Measurements from ENCODE around the gene CHTF18.
"Not testable (repeated sequence)": the region's sequence is repeated elsewhere in the genome, so short reads cannot be mapped to it uniquely, and the experiment has no call there.

Gene CHTF18

DNA sequence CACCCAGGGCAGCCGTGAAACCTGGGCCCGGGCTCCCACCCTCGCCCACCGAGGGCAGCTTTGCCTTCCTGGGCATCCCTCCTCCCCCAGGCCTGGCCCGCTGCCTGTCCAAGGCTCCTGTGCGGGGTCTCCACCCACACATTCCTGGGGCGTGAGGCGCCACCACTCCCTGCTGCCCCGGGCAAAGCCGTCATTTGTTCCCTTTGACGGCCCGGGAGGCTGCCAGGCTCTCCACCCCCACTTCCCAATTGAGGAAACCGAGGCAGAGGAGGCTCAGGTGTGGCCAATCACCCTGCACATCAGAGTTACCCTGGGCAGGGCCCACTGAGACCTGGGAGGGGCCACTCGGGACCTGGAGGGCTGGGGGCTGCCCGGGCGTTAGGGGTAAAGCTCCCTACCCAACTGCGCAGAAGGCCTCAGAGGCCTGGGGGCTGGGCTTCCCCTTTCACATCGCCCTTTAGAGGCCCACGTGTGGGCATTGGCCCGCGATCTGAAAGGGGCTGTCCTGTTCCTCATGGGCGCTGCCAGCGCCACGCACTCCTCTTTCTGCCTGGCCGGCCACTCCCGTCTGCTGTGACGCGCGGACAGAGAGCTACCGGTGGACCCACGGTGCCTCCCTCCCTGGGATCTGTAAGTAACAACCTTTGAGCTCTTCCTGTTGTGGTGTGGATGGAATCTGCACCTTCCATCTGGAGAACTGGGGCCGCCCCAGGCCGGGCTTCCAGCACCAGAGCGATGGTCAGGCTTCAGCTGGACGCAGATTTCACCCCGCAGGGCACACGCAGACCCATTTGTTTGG is 27.7 kb upstream of the CHTF18 start, which contains the start of gene MSLN:
MSLN (plus strand) TSS at position 190 of the 799 bp plus-strand sequence. CDS start 1,947 bp downstream, outside the sequence.
- no peak for DNase-seq

DNA sequence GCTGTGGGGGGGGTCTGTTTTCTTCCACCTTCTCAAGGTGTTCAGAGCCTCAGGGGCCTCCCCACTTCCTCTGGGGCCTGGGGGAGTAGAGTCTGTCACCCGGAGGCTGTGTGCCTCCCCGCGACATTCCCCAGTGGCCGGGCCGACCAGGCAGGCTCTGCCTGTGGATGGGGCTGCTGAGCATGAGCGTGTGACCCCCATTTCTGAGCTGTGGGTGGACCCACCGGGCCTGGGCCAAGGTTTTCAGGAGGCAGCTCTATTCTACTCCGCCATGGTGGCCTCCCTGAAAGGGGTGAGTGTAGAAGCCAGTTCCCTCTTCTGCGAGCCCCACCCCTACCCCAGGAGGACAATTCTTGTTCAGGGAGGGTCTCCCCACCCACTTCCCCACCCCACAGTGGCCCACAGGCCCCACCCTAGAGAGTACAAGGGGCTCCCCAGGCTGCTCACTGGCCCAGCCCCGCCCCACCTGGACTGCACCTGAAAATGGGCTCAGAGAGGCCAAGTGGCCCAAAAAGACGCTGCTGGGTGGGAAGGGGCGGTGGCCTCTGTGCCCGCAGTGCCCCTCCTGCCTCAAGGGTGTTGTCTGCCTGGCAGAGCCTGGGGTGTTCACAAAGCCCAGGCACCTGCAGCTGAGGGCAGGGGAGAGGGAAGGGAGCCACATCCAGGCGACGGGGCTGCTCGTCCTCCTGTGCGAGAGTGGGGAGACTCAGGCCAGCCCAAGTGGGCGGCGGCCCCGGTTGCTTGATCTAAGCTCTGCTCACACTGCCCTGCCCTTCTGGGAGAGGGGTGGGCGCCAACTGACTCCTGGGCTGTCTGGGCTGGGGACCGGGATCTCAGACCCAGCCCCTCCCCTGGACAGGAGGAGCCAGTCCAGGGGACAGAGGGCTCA is 26.6 kb upstream of the CHTF18 start:
- DNase-seq: no peak

DNA sequence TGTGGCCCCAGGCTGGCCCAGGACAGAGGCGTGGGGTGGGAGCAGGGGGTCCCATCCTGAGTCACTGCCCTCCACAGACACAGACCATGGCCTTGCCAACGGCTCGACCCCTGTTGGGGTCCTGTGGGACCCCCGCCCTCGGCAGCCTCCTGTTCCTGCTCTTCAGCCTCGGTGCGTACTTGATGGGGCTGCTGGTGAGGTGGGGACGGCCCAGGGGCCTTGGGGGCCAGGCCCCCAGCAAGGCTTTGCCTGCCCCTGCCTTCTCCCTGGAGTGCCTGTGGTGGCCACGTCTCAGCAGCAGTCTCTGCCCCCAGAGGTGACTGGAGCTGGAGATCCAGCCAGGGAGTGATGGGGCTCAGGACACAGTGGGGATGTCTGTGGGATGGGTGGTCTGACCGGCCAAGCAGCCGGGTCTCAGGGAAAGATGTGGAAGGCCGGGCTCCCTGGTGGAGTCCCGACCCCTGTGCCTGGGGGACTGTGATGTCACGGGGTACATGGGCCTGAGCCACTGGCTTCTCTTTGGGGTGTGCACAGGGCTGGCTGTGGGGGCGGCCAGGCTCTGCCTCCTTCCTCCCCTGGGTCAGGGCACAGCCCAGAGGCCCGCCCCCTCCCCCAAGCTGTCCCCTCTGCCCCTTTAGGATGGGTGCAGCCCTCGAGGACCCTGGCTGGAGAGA is 25.7 kb upstream of the CHTF18 start:
- no peak for DNase-seq

DNA sequence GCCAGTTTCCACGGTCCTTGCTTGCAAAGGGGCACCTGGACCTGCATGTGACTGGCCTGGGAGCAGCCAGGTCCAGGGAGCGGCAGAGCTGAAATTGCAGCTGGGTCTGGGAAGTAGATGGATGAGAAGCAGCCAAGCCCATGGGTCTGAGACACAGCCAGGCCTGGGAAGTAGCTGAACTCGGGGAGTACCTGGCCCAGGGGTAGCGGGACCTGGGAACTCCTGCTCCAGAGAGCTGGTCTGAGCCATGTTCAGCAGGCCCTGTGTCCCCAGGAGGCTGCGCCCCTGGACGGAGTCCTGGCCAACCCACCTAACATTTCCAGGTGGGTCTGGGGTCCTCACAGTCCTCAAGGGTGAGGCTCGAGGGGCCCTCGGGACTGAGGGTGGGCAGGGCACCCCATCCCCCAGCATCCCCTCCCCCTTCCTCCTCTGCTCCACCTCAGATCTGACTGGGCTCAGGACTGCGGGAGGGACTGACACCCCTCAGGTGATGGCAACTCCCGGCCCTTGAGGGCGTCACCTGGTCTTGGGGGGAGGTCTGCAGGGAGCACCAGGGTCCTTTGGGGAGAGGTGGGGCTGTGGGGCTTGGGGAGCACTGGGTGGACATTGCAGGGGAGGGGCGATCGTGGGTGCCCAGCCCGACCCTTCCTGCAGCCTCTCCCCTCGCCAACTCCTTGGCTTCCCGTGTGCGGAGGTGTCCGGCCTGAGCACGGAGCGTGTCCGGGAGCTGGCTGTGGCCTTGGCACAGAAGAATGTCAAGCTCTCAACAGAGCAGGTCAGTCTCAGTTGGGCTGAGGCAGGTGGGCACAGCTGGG is 24.8 kb upstream of the CHTF18 start:
- no peak for DNase-seq

DNA sequence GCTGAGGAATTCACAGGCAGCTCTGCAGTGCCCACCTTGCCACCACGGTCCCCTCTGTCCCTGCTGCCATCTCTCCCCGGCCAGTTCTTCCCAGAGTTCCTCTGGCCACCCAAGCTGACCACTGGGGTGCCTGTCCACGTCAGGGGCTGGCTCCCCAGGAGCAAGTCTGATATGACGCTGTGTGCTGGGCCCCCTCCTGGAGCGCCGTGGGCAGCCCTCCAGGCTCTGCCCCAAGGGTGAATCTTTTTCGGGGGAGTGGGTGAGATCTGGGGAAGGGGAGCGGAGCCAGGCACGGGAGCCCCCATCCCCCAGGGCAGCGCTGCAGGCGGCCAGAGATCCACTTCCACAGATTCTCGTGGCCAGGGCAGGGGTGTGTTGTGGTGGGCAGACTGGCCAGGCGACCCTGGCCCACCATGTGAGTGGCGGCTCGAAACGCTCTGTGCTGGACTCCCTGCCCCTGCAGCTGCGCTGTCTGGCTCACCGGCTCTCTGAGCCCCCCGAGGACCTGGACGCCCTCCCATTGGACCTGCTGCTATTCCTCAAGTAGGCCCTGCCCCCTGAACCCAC is 24.2 kb upstream of the CHTF18 start:
- DNase-seq: no peak

DNA sequence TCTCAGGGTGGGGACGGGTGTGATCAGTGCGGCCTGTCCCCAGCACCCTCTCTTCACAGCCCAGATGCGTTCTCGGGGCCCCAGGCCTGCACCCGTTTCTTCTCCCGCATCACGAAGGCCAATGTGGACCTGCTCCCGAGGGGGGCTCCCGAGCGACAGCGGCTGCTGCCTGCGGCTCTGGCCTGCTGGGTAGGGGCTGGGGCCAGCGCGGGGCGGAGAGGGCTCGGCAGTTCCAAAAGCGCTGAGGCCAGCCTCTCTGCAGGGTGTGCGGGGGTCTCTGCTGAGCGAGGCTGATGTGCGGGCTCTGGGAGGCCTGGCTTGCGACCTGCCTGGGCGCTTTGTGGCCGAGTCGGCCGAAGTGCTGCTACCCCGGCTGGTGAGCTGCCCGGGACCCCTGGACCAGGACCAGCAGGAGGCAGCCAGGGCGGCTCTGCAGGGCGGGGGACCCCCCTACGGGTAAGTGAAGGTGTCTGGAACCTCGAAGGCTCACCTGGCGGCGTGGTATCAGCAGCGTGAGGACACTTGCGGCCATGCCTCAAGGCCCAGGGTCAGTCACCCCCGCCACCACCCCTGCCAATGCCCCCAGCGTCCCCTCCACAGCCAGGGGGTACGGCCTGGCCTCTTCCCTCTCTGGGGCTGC is 23.5 kb upstream of the CHTF18 start:
- DNase-seq: no peak

DNA sequence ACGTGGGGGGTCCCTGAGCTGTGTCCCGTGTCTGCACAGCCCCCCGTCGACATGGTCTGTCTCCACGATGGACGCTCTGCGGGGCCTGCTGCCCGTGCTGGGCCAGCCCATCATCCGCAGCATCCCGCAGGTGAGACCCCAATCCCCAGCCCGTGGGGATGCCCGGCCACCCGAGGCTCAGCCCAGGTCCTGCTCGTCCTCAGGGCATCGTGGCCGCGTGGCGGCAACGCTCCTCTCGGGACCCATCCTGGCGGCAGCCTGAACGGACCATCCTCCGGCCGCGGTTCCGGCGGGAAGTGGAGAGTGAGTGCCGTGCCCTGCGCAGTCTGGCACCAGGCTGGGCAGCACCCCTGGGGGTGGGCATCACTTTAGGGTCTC is 22.9 kb upstream of the CHTF18 start:
- DNase-seq: no peak

DNA sequence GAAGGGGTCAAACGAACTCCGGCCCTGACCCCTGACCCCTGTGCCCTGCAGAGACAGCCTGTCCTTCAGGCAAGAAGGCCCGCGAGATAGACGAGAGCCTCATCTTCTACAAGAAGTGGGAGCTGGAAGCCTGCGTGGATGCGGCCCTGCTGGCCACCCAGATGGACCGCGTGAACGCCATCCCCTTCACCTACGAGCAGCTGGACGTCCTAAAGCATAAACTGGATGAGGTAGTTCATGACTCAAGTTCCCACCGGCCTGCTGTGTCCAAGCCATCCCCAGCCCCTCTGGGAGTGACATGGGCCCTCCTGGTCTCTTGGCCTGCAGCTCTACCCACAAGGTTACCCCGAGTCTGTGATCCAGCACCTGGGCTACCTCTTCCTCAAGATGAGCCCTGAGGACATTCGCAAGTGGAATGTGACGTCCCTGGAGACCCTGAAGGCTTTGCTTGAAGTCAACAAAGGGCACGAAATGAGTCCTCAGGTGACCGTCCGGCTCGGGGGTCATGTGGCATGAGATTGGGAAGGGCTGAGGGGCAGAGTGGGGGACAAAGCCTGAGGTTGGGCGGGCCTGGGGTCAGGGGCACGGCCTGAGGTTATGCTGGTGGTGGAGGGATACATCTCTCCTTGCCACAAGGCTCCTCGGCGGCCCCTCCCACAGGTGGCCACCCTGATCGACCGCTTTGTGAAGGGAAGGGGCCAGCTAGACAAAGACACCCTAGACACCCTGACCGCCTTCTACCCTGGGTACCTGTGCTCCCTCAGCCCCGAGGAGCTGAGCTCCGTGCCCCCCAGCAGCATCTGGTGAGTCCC is 22.2 kb upstream of the CHTF18 start:
- no peak for DNase-seq

DNA sequence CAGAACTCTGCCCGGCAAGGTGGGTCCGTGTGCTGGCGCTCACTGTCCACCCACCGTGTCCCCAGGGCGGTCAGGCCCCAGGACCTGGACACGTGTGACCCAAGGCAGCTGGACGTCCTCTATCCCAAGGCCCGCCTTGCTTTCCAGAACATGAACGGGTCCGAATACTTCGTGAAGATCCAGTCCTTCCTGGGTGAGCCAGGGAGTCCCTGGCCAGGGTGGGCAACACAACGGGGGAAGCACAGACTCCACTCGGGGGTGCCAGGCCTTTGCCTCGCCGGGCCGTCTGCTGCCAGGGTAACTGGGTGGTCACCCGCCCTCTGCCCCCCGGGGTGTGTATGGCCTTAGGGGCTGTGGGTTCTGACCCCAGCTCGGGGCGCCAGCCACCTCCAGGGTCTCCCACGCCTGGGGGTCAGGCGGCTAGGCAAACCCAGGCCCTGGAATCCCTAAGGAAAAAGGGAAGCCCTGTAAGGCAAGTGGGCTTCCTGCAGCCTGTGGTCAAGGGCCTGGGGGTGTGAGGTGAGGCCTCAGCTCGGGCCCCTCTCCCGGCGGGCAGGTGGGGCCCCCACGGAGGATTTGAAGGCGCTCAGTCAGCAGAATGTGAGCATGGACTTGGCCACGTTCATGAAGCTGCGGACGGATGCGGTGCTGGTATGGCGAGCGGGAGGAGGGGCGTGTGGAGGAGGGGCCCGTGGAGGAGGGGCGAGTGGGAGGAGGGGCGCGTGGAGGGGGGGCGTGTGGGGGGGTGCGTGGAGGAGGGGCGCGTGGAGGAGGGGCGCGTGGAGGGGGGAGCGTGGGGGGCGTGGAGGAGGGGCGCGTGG is 21.4 kb upstream of the CHTF18 start:
- no peak for DNase-seq

DNA sequence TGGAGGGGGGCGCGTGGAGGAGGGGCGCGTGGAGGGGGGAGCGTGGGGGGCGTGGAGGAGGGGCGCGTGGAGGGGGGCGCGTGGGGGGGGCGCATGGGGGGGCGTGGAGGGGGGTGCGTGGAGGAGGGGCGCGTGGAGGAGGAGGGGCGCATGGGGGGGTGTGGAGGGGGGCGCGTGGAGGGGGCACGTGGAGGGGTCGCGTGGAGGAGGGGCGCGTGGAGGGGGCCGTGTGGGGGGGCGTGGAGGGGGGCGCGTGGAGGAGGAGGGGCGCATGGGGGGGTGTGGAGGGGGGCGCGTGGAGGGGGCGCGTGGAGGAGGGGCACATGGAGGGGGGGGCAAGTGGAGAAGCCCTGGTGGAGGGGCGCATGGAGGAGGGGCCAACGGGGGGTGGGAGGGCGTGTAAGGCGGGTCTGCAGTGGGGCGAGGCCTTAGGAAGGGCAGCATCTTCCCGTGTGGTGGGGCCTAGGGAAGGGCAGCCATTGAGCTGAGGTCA is 20.6 kb upstream of the CHTF18 start:
- no peak for DNase-seq

DNA sequence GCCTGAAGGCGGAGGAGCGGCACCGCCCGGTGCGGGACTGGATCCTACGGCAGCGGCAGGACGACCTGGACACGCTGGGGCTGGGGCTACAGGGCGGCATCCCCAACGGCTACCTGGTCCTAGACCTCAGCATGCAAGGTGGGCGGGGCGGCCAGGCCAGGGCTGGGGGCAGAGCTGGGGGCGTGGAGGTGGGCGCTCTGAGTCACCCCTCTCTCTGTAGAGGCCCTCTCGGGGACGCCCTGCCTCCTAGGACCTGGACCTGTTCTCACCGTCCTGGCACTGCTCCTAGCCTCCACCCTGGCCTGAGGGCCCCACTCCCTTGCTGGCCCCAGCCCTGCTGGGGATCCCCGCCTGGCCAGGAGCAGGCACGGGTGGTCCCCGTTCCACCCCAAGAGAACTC is 20.0 kb upstream of the CHTF18 start:
- DNase-seq: no peak

DNA sequence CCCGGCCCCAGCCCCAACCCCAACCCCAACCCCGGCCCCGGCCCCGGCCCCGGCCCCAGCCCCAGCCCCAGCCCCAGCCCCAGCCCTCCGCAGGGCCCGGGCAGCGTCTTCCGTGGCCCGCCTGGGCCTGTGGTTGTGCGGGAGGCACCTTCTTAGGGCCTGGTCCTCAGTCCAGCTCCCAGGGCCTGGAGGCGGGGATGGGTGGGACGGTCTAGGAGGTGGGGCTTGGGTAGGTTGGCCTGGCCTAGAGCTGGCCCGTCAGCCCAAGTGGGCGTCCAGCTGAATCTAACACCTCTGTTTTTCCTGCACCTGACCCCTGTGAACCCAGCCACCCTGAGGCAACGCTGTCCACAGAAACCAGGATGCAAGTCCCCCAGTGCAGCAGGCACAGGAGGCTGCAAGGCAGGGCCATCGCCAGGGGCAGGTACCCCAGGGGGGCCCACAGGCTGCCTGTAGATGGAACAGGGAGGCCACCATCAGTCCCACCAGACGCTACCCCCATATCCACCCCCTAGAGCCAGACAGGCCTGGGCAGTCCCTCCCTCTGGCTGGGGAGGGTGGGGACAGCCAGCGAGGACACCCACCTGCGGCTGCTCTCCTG is 19.1 kb upstream of the CHTF18 start:
- DNase-seq: no peak

DNA sequence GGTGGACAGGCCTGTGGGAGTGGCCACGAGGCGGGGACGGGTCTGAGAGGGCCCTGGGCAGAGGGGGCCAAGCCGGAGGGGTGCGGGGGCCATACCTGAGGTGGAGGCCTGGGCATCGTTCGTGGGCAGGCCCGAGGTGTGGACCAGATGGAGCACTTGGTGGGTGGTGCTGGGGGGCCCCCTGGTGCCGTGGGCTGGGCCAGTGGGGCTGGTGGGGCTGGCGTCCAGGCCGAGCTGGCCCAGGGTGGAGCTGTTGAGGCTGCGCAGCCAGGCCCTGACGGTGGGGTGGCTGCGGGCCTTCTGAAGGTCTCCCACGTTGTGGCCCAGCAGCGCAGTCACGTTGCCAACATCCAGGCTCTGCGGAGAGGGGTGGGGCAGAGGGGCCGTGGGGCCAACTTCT is 18.5 kb upstream of the CHTF18 start:
- DNase-seq: no peak

DNA sequence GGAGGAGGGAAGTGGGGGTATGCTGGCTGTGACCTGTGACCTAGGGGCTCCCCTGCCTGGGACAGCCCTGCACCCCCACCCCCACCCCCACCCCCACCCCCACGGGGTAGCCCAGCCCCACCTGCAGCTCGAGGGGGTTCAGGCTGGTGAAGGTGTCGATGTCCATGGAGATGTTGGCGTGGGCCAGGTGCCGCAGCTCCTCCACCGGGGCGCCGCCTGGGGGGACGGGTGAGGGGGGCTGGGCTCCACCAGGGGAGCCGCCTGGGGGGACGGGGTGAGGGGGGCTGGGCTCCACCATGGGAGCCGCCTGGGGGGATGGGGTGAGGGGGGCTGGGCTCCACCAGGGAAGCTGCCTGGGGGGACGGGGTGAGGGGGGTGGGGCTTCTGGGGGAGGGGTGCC is 18.0 kb upstream of the CHTF18 start:
- DNase-seq: no peak

DNA sequence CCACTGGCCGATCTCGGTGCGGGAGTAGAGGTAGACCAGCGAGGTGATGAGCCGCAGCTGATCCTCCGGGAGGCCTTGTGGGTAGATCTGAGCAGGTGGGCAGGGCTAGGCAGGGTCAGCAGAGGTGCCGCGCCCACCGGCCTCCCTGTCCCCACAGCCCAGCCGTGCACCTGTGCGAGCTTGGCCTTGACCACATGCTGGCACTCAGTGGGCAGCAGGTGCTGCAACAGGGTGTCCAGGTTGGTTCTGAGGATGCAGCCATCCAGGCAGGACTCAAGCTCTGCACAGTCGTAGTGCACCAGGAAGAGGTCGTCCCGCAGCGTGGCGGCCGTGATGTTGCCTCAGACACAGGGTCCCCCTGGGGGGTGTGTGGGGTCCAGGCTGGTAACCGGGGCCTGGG is 15.5 kb upstream of the CHTF18 start:
- DNase-seq: no peak

DNA sequence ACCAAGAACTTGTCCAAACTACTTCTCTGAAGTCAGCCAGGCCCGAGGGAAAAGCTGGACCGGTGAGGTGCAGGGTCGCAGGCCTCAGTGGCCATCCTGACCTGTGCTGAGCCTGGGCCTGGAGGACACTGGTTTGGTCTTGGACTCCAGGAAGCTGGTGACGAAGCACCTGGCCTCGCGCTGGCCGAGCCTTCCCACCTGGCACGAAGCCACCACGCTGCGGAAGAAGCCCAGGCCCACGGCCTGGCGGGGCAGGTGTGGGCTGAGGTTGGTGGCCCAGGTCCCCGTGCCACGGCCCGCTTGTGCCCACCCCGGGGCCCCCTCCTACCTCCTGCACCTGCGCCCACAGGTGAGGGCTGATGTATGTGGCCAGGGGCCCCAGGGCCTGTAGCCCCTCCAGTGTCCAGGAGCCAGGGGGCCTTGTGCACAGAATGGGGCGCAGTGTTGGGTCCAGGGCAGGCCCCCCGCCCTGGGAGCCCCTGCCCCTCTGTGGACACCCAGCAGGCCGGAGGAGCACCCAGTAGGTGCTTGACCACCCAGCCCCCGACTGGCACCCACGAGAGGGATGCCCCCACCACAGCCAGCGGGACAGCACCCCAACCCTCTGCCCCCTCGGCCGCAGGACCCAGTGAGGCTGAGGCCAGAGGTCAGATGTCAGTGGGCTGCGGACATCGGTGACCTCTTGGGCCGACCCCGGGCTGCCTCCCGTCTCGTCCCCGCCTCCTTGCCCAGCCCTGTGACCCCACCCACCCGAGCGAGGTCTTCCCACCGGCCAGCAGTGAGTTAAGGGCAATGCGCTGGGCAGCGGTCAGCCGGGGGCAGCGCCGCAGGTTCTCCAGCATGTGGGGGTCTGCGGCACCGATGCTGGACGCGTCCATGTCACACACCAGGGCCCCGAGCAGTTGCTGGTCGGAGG is 14.1 kb upstream of the CHTF18 start:
- DNase-seq: no peak

DNA sequence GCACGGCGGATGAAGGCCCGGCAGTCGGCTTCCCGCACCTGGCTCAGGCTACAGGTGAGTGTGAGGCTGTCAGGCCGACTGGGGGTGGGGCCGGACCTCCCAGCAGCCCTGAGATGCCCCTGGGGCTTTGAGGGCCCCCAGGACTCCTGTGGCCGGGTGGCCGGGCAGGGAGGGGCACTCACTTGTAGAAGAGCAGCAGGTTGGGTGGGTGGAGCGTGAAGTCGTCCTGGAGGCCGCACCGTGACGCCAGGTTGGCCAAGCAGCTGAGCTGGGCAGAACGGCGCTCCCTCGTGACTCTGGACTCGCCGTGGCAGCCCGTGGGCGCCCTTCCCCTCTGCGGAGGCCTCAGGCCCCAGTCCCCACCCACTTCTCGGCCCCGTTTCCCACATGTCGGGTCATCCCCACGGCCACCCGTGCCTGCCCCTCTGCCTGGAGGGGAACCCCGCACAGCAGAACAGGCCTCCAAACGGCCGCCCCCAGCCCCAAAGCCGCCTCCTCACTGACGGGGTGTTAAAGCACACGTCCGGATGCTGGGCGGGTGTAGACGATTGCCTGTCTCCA is 13.1 kb upstream of the CHTF18 start:
- no peak for DNase-seq

DNA sequence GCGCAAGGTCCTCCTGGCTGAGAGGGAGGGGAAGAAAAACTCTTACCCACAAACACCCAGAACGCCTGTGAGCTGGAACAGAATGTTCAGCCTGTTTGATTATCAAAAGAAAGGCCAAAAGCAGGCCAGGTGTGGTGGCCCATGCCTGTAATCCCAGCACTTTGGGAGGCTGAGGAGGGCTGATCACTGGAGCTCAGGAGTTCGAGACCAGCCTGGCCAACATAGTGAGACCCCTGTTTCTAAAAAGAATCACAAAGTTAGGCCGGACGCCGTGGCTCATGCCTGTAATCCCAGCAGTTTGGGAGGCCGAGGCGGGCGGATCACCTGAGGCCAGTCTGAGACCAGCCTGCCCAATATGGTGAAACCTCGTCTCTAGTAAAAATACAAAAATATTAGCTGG is 12.1 kb upstream of the CHTF18 start:
- DNase-seq: not testable (repeated sequence)

Data from activated CD8-positive, alpha-beta memory T cell treated with anti-CD3 and anti-CD28 coated beads, Interleukin-2, amount 50 U/mL, for 48 hours (primary cell).